COLO829 (cell line): ENCODE measurements around the gene CERS4.
"Not testable (repeated sequence)": the region's sequence is repeated elsewhere in the genome, so short reads cannot be mapped to it uniquely, and the experiment has no call there.

Source experiments
- DNase-seq: peaks from one replicate; pipeline ENCODE4 v3.0.0; 2012; ENCODE audit warnings: low spot score

Gene CERS4

GRCh38 chr19:8262431-8262830 is 53.3 kb downstream of the CERS4 start:
- DNase-seq: no peak

- not testable (repeated sequence) for DNase-seq
Measured at GRCh38 chr19:8264248-8264647, 55.1 kb downstream of the CERS4 start.

GRCh38 chr19:8265872-8266271 is 56.7 kb downstream of the CERS4 start:
- no peak for DNase-seq

DNA sequence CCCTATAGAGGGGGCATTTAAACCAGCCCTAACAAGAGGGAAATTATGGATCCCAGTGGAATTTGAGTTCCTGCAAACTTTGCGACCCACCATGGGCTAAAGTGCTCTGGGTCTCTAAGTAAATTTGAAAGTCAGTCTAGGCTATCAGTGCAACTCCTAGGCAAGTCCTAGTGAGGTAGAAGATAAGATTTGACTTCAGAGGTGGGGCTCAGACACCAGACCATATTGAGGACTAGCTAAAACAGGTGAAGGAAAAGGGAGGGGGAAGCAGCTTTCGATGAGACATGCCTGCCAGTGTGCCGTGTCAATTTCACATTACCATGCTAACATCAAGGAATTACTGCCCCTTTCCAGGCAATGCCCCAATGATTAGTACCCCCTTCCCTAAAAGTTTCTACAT is 60.6 kb downstream of the CERS4 start:
- DNase-seq: no peak

DNA sequence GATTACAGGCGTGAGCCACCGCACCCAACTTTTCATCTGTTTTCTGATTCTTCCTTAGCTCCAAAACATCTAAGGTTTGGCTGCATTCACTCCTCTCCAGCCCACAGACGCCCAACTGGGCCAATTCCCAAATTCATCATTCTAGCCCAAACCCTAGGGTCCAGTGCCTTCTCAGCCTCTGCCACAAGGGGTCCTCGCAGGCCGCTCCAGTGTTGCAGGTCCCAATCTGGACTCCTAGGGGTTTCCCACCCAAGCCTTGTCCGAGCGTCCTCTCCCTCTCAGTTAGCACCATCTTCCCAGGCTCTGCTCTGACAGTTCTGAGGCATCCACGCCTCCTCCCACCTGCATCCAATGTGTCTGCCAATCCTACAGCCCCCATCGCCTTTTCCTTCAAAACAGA is 67.3 kb downstream of the CERS4 start:
- not testable (repeated sequence) for DNase-seq

GRCh38 chr19:8291337-8291736 is 82.2 kb downstream of the CERS4 start:
- DNase-seq: not testable (repeated sequence)

- no peak for DNase-seq
Measured at GRCh38 chr19:8302357-8302691, 93.2 kb downstream of the CERS4 start.

- DNase-seq: no peak
Measured at GRCh38 chr19:8302734-8303133, 93.6 kb downstream of the CERS4 start.

DNA sequence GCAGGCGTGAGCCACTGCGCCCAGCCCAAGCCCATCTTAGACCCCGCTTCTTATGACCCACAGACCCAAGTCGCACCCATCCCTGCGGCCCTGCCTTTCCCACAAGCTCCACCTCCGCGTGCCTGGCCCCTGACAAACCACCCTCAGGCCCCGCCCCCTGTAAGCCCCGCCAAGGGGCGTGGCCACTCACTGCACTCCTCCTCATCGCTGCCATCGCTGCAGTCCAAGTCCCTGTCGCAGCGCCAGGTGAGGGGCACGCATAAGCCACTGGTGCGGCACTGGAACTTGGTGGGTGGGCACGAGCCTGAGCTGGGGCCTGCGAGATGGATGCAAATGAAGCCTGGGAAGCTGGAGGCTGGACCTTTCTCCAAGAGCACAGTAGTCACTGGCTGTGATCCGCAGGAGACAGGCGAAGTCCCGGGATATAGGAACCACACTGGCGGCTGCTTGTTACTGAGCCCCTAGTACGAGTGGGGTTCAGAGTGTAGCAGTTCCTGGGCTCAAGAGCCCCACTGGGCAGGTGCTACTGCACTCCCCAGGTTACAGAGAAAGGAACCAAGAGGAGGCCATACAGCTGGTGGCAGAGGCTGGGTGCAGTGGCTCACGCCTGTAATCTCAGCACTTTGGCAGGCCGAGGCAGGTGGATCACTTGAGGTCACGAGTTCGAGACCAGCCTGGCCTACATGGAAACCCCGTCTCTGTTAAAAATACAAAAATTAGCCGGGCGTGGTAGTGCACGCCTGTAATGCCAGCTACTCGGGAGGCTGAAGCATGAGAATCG is 95.9 kb downstream of the CERS4 start:
- DNase-seq: peak; percentile 38

GRCh38 chr19:8305798-8306197 is 96.6 kb downstream of the CERS4 start:
- DNase-seq: no peak

GRCh38 chr19:8306235-8307054 is 97.3 kb downstream of the CERS4 start:
- DNase-seq: no peak

- no peak for DNase-seq
Measured at GRCh38 chr19:8307400-8307964, 98.3 kb downstream of the CERS4 start.

DNA sequence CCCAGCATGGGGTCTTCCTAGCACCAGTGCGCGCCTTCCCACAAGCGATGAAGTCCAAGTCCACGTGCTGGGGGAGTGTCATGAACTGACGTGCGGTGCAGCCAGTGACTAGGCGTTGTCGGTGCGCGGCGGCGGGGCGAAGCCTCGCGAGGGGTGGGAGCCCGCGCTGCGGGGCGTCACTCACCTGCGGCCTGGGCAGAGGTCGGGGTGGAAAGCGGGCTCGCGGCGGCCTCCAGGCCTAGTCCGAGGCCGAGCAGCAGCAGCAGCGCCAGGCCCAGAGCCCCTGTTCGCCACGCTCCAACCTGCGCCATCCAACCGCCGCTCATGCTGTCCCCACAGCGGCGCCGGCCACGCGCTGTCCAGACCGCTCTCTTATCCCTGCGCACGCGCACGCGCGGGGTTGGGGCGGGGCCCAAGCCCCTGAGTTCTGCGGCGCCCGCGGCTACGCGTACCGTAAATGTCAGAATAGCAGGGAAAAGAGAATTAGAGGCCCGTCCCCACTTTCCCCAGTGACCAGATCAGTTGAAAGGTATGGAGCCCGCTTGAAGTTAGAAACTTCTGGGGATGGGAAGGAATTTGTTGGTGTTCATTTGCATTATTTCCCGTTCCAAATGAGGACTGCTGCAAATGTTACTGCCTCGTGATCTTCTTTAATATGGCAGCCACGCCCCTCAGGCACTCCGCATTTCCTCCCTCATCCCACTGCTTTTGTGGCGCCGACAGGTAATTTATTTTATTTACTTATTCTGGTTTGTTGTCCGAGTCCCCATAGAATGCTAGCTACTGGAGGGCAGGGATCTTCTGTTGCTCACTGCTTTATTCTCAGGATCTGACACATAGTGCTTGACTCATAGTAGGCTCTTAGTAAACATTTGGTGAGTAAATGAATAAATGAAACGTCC is 99.0 kb downstream of the CERS4 start, which contains the start of gene CD320:
TSS of gene CD320 (minus strand) at position 394 of the 902 bp plus-strand sequence. CDS start at position 326, 68 bp downstream.
- peak; percentile 95 for DNase-seq

- no peak for DNase-seq
Measured at GRCh38 chr19:8308891-8309291, 99.7 kb downstream of the CERS4 start.

DNA sequence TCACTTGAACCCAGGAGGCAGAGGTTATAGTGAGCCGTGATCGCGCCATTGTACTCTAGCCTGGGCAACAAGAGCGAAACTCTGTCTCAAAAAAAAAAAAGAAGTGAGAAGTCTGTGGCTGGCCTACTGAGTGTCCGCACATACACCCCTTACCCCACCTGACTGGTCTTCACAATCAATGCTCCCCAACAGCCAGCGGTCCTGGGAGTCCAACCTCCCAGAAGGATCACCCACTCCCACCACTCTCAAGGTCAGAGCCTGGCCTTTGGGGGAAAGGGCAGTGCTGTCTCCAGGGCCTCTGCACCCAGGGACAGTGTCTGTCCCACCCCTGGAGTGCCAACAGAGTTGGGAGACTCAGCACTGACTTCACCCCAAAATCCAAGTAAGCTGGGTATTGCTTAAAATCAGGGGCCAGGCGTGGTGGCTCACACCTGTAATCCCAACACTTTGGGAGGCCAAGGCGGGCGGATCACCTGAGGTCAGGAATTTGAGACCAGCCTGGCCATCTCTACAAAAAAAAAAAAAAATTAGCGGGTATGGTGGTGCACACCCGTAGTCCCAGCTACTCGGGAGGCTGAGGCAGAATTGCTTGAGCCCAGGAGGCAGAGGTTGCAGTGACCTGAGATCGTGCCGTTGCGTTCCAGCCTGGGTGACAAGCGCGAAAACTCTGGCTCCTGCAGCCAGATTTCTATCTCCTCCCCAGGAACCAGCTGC is 101.3 kb downstream of the CERS4 start:
- DNase-seq: no peak

GRCh38 chr19:8311461-8312260 is 102.5 kb downstream of the CERS4 start:
- peak; percentile 40 for DNase-seq
